Glomerular visceral epithelial cell (primary cell): Measurements from ENCODE around the gene NPLOC4.
"Not testable (repeated sequence)": the region's sequence is repeated elsewhere in the genome, so short reads cannot be mapped to it uniquely, and the experiment has no call there.

ENCODE experiments used
- DNase-seq: peaks from one replicate; pipeline ENCODE4 v3.0.0-alpha.2; 2016; ENCODE audit errors: extremely low spot score

Gene NPLOC4

GRCh38 chr17:81534157-81535006 lies 102.5 kb downstream of the NPLOC4 start:
- no peak for DNase-seq

GRCh38 chr17:81533339-81534141 lies 103.4 kb downstream of the NPLOC4 start:
- DNase-seq: no peak

- no peak for DNase-seq
Measured at GRCh38 chr17:81532490-81533287, 104.2 kb downstream of the NPLOC4 start.

GRCh38 chr17:81531998-81532404 lies 104.9 kb downstream of the NPLOC4 start:
- DNase-seq: not testable (repeated sequence)

- not testable (repeated sequence) for DNase-seq
Measured at GRCh38 chr17:81531013-81531412, 105.9 kb downstream of the NPLOC4 start.

- no peak for DNase-seq
Measured at GRCh38 chr17:81529437-81529803, 107.5 kb downstream of the NPLOC4 start.

- DNase-seq: no peak
Measured at GRCh38 chr17:81528651-81529436, 108.1 kb downstream of the NPLOC4 start.

- no peak for DNase-seq
Measured at GRCh38 chr17:81528384-81528650, 108.6 kb downstream of the NPLOC4 start.

GRCh38 chr17:81527591-81528383 lies 109.1 kb downstream of the NPLOC4 start, which contains the start of gene FSCN2:
Gene FSCN2, plus strand, starts transcription at chr17:81528377. Its CDS starts 155 bp downstream, at chr17:81528532.
- DNase-seq: no peak

GRCh38 chr17:81526662-81527571 lies 110.0 kb downstream of the NPLOC4 start:
- DNase-seq: no peak

GRCh38 chr17:81524865-81525159 lies 112.1 kb downstream of the NPLOC4 start:
- no peak for DNase-seq

GRCh38 chr17:81524039-81524864 lies 112.7 kb downstream of the NPLOC4 start:
- no peak for DNase-seq

- no peak for DNase-seq
Measured at GRCh38 chr17:81523402-81524038, 113.4 kb downstream of the NPLOC4 start.

- DNase-seq: peak; percentile 50
Measured at GRCh38 chr17:81522491-81523401, 114.2 kb downstream of the NPLOC4 start.

- no peak for DNase-seq
Measured at GRCh38 chr17:81520021-81520901, 116.7 kb downstream of the NPLOC4 start.
